T-cell (primary cell): ENCODE results near the gene TRPC4AP. TPM values are rescaled to one million over a fixed set of nuclear protein-coding genes. Genes with fewer than 3 reads are reported as not detected.
"Not testable (repeated sequence)": the region's sequence is repeated elsewhere in the genome, so short reads cannot be mapped to it uniquely, and the experiment has no call there.

Experiments used
- ATAC-seq, 4 experiments: fragments of 200-7000 bp in 3 of 4; fragments of 150-1000 bp in 1 of 4; cut with Tn5 transposase; replicated peaks in 1 of 4; 1 replicate in 3 of 4; 2 replicates in 1 of 4; pipeline ENCODE4 v1.10.0; 2021; ENCODE audit warnings: moderate library complexity in 3 of 4, mild to moderate bottlenecking in 2 of 4, moderate number of reproducible peaks in 1 of 4
- CTCF ChIA-PET, 2 donors: fragments of 300-600 bp; sonication (Branson Sonifier 250); formaldehyde crosslinking; loops; one replicate each; lab custom pipeline; 2022; ENCODE audit warnings: antibody characterized with exemption in 2 of 2; lab: Charles Lee
- POLR2A ChIA-PET, 2 donors: fragments of 300-600 bp; sonication (Branson Sonifier 250); formaldehyde crosslinking; loops; one replicate each; lab custom pipeline; 2022; ENCODE audit warnings: antibody characterized with exemption in 2 of 2; lab: Charles Lee
- DNase-seq, 35 experiments: peaks; one replicate each; pipeline versions ENCODE4 v3.0.0 to v3.0.0-alpha.2; 2013 to 2023
- H3K27ac ChIP-seq: one replicate; pipeline ENCODE4 v1.5.1; 2013; ENCODE audit warnings: low read length
- H3K27me3 ChIP-seq, 2 experiments: replicated peaks in 1 of 2; 1 replicate in 1 of 2; 2 replicates in 1 of 2; pipeline versions ENCODE4 v1.6.1 to v1.7.0; 2013; ENCODE audit warnings: low read length in 1 of 2, mixed read lengths in 1 of 2; ENCODE audit not compliant: control insufficient read depth in 2 of 2, insufficient read depth in 2 of 2; ENCODE audit errors: extremely low read depth in 1 of 2
- H3K36me3 ChIP-seq, 2 donors: 1 replicate in 1 of 2; 2 replicates in 1 of 2; pipeline versions ENCODE4 v1.6.1 to v1.7.0; 2013; ENCODE audit warnings: low read length in 1 of 2; ENCODE audit not compliant: control insufficient read depth in 2 of 2, insufficient read depth in 1 of 2; ENCODE audit errors: extremely low read depth in 1 of 2
- H3K4me1 ChIP-seq, 2 experiments: 1 replicate in 1 of 2; 2 replicates in 1 of 2; pipeline versions ENCODE4 v1.6.1 to v1.7.0; 2013; ENCODE audit warnings: low read length in 2 of 2, mixed read lengths in 1 of 2; ENCODE audit not compliant: insufficient read depth in 2 of 2, control insufficient read depth in 1 of 2; ENCODE audit errors: extremely low read depth in 1 of 2
- H3K4me3 ChIP-seq, 2 donors: 1 replicate in 1 of 2; 2 replicates in 1 of 2; pipeline versions ENCODE4 v1.5.1 to v1.7.0; 2013; ENCODE audit warnings: mild to moderate bottlenecking in 2 of 2, low read length in 1 of 2, moderate library complexity in 1 of 2; ENCODE audit not compliant: control insufficient read depth in 1 of 2; ENCODE audit errors: extremely low read depth in 1 of 2
- H3K9me3 ChIP-seq: 2 replicates; pipeline ENCODE4 v1.7.0; 2013
- H3K27ac Mint-ChIP-seq, 2 donors: one replicate each; pipeline ENCODE4 v1.8.0; 2020 to 2021; ENCODE audit warnings: mild to moderate bottlenecking in 2 of 2, mixed read lengths in 2 of 2
- H3K27me3 Mint-ChIP-seq, 2 donors: one replicate each; pipeline ENCODE4 v1.8.0; 2021 to 2022; ENCODE audit warnings: mixed read lengths in 2 of 2
- H3K36me3 Mint-ChIP-seq: one replicate; pipeline ENCODE4 v1.8.0; 2021; ENCODE audit warnings: mixed read lengths
- H3K4me1 Mint-ChIP-seq, 3 donors: one replicate each; pipeline ENCODE4 v1.8.0; 2020 to 2022; ENCODE audit warnings: mixed read lengths in 3 of 3, mild to moderate bottlenecking in 1 of 3
- H3K4me3 Mint-ChIP-seq, 3 donors: one replicate each; pipeline ENCODE4 v1.8.0; 2020 to 2022; ENCODE audit warnings: mild to moderate bottlenecking in 3 of 3, mixed read lengths in 3 of 3, moderate library complexity in 3 of 3
- H3K9me3 Mint-ChIP-seq, 3 donors: one replicate each; pipeline ENCODE4 v1.8.0; 2020 to 2022; ENCODE audit warnings: mixed read lengths in 3 of 3
- WGBS: methylation state at CpG from one replicate; pipeline ENCODE4 v1.1.5; 2013; ENCODE audit warnings: missing lambda C conversion rate; ENCODE audit not compliant: insufficient coverage; 5-methylcytosine and 5-hydroxymethylcytosine counted together
- total RNA-seq, 35 experiments: library from RNA in 6 of 35; stranded (reverse) in 6 of 35; fragments of 120-200 nt in 1 of 35; gene quantifications; one replicate each; pipeline versions ENCODE4 v1.2.1 to v1.2.4 and lab custom pipeline; 2013 to 2026

TRPC4AP gene
- total RNA-seq, 5 donors from 2014 or later (not counting 1 experiment from before 2014, with no cell fraction given), result 56.3 to 65.5 (median 63.5) TPM

GRCh38 chr20:35059110-35059509 lies 33.5 kb downstream of the TRPC4AP start:
- POLR2A ChIA-PET, result no interaction called here
- no peaks in the 10 kb centered on the region for H3K27me3 Mint-ChIP-seq
- WGBS, result no CpG with 5 or more reads among the region's 2 CpGs

GRCh38 chr20:35055445-35056276 lies 36.9 kb downstream of the TRPC4AP start:
- WGBS, result no CpG with 5 or more reads among the region's 9 CpGs
- H3K4me3 ChIP-seq, result no peak overlapping the region
- Mint-ChIP-seq H3K9me3 (no peaks in the 10 kb centered on the region), H3K36me3 (peaks cover 54% of the 10 kb centered on the region), H3K27ac (peak overlapping the region in 1 of 2 donors; percentile 8), H3K4me3 (peak overlapping the region in 2 of 3 donors; percentile 2 to 10), H3K27me3 (no peaks in the 10 kb centered on the region), H3K4me1 (peaks cover 27 to 38% (median 28%) of the 10 kb centered on the region in 3 donors)
- no peaks in the 10 kb centered on the region for H3K27me3 ChIP-seq
- CTCF ChIA-PET, result no interaction called here
- peak in 2 of 4 experiments; percentile 43 to 45 for ATAC-seq
- peaks cover 3 to 32% of the 10 kb centered on the region in 2 donors for H3K36me3 ChIP-seq
- POLR2A ChIA-PET, result no interaction called here
- no peaks in the 10 kb centered on the region for H3K9me3 ChIP-seq
- DNase-seq, result no peak
- H3K27ac ChIP-seq, result no peak overlapping the region
- no peaks in the 10 kb centered on the region for H3K4me1 ChIP-seq

More at GRCh38 chr20:35059110-35059509, 33.5 kb downstream of the TRPC4AP start:
- no peak overlapping the region for H3K27ac ChIP-seq
- ATAC-seq (no peak), DNase-seq (no peak)
- no peaks in the 10 kb centered on the region for H3K27me3 ChIP-seq
- no peak overlapping the region for H3K27ac Mint-ChIP-seq
- no peak overlapping the region for H3K4me3 ChIP-seq
- CTCF ChIA-PET, result interaction anchor here in 1 of 2 donors (0.6 kb wide), 2 partner anchors 37 to 207 kb away, joined by 5 to 7 read pairs; no protein-coding TSS in a partner anchor
- peaks cover 3 to 25% of the 10 kb centered on the region in 2 donors for H3K36me3 ChIP-seq
- no peaks in the 10 kb centered on the region for H3K9me3 Mint-ChIP-seq
- no peaks in the 10 kb centered on the region for H3K9me3 ChIP-seq
- H3K4me1 Mint-ChIP-seq, result peaks cover 56 to 63% (median 57%) of the 10 kb centered on the region in 3 donors
- no peak overlapping the region for H3K4me3 Mint-ChIP-seq
- H3K4me1 ChIP-seq, result peaks cover 0 to 2% of the 10 kb centered on the region in 2 experiments
- H3K36me3 Mint-ChIP-seq, result peaks cover 62% of the 10 kb centered on the region

GRCh38 chr20:35054814-35055213 lies 37.8 kb downstream of the TRPC4AP start:
- ChIA-PET POLR2A (no interaction called here), CTCF (no interaction called here)
- Histone ChIP-seq H3K36me3 (peaks cover 3 to 36% of the 10 kb centered on the region in 2 donors), H3K4me3 (no peak overlapping the region), H3K27me3 (no peaks in the 10 kb centered on the region), H3K4me1 (no peaks in the 10 kb centered on the region), H3K27ac (no peak overlapping the region), H3K9me3 (no peaks in the 10 kb centered on the region)
- Mint-ChIP-seq H3K4me1 (peaks cover 19 to 32% (median 22%) of the 10 kb centered on the region in 3 donors), H3K27ac (no peak overlapping the region), H3K27me3 (no peaks in the 10 kb centered on the region), H3K36me3 (peaks cover 51% of the 10 kb centered on the region), H3K9me3 (no peaks in the 10 kb centered on the region), H3K4me3 (no peak overlapping the region)
- no CpG with 5 or more reads among the region's 2 CpGs for WGBS
- DNase-seq (no peak), ATAC-seq (no peak)

- H3K4me3 Mint-ChIP-seq, ATAC-seq, H3K4me1 ChIP-seq, POLR2A ChIA-PET, H3K27me3 Mint-ChIP-seq, H3K27me3 ChIP-seq, H3K9me3 ChIP-seq, DNase-seq, H3K27ac Mint-ChIP-seq, H3K4me3 ChIP-seq, H3K9me3 Mint-ChIP-seq, H3K27ac ChIP-seq: not testable (repeated sequence)
- Mint-ChIP-seq H3K4me1 (peaks cover 7 to 15% (median 12%) of the 10 kb centered on the region in 3 donors), H3K36me3 (peaks cover 47% of the 10 kb centered on the region)
- CTCF ChIA-PET, result interaction anchor here in 1 of 2 donors (0.5 kb wide), 1 partner anchor 378 kb away, joined by 3 read pairs; no protein-coding TSS in a partner anchor
- peaks cover 3 to 57% of the 10 kb centered on the region in 2 donors for H3K36me3 ChIP-seq
- WGBS, result 92% methylated on average over 4 of the region's 5 CpGs
Measured at GRCh38 chr20:35052616-35053015, 40.0 kb downstream of the TRPC4AP start.

- Mint-ChIP-seq H3K4me3 (no peak overlapping the region), H3K4me1 (peaks cover 0 to 4% (median 2%) of the 10 kb centered on the region in 3 donors), H3K27ac (no peak overlapping the region), H3K36me3 (peaks cover 44% of the 10 kb centered on the region), H3K9me3 (no peaks in the 10 kb centered on the region), H3K27me3 (no peaks in the 10 kb centered on the region)
- WGBS, result 81% methylated on average over 3 of the region's 5 CpGs
- no peak overlapping the region for H3K27ac ChIP-seq
- DNase-seq (no peak), ATAC-seq (no peak)
- no peaks in the 10 kb centered on the region for H3K4me1 ChIP-seq
- H3K27me3 ChIP-seq, result no peaks in the 10 kb centered on the region
- H3K36me3 ChIP-seq, result peaks cover 2 to 57% of the 10 kb centered on the region in 2 donors
- CTCF ChIA-PET, result no interaction called here
- H3K9me3 ChIP-seq, result no peaks in the 10 kb centered on the region
- POLR2A ChIA-PET, result interaction anchor here in 1 of 2 donors (0.5 kb wide), 1 partner anchor 1605 kb away, joined by 4 read pairs; no protein-coding TSS in a partner anchor
- no peak overlapping the region for H3K4me3 ChIP-seq
Measured at GRCh38 chr20:35049776-35050352, 42.7 kb downstream of the TRPC4AP start.

GRCh38 chr20:35048739-35049138 lies 43.9 kb downstream of the TRPC4AP start:
- peaks cover 41% of the 10 kb centered on the region for H3K36me3 Mint-ChIP-seq
- peaks cover 3 to 56% of the 10 kb centered on the region in 2 donors for H3K36me3 ChIP-seq
- POLR2A ChIA-PET, result no interaction called here

More at GRCh38 chr20:35048739-35049138, 43.9 kb downstream of the TRPC4AP start:
- H3K27me3 Mint-ChIP-seq, result no peaks in the 10 kb centered on the region
- Histone ChIP-seq H3K4me1 (no peaks in the 10 kb centered on the region), H3K9me3 (no peaks in the 10 kb centered on the region), H3K27me3 (no peaks in the 10 kb centered on the region), H3K4me3 (no peak overlapping the region), H3K27ac (no peak overlapping the region)
- no peak overlapping the region for H3K27ac Mint-ChIP-seq
- WGBS, result no CpG with 5 or more reads among the region's 1 CpG
- no peaks in the 10 kb centered on the region for H3K9me3 Mint-ChIP-seq
- no peak overlapping the region for H3K4me3 Mint-ChIP-seq
- peaks cover 0 to 2% (median 0%) of the 10 kb centered on the region in 3 donors for H3K4me1 Mint-ChIP-seq
- DNase-seq (no peak), ATAC-seq (no peak)
- CTCF ChIA-PET, result interaction anchor here (0.6 to 0.7 kb wide), 3 partner anchors 111 to 1596 kb away, joined by 3 read pairs; no protein-coding TSS in a partner anchor
